HCT116 (cell line): ENCODE data around the gene IQCK. TPM values are rescaled to one million over a fixed set of nuclear protein-coding genes. Genes with fewer than 3 reads are reported as not detected.

Experiments used
- ATAC-seq: fragments of 200-7000 bp; cut with Tn5 transposase; 2 replicates; pipeline ENCODE4 v1.9.1; 2020; ENCODE audit warnings: mild to moderate bottlenecking, moderate library complexity
- BruUV-seq: library from RNA; stranded (reverse); fragments of 400-500 nt; replicated peaks from 2 replicates; lab custom pipeline; 2021; lab: Mats Ljungman, UMichigan
- CTCF ChIA-PET: fragments of 300-600 bp; sonication (Branson Sonifier 250); formaldehyde crosslinking; loops from one replicate; lab custom pipeline; 2021; ENCODE audit warnings: antibody characterized with exemption; lab: Charles Lee
- POLR2A ChIA-PET: fragments of 300-600, 350-600 bp; sonication (Branson Sonifier 250); formaldehyde crosslinking; loops from one replicate; lab custom pipeline; 2021; ENCODE audit warnings: antibody characterized with exemption; lab: Charles Lee
- RAD21 ChIA-PET, 2 experiments: fragments of 300-600 bp; sonication (Branson Sonifier 250); formaldehyde crosslinking; loops; one replicate each; lab custom pipeline; 2023; ENCODE audit warnings: low total read pairs in 2 of 2; ENCODE audit not compliant: uncharacterized antibody in 2 of 2, unreplicated experiment in 2 of 2, low non-redundant PET in 1 of 2; lab: Charles Lee
- DNase-seq: peaks from one replicate; pipeline ENCODE4 v3.0.0-alpha.2; 2010; ENCODE audit warnings: low read depth, low spot score
- H2AFZ ChIP-seq: fragments of 200-600 bp; shearing (Covaris generic), sonication (generic); 2 replicates; pipeline ENCODE4 v1.6.1; 2017; ENCODE audit warnings: low read depth, mixed run types, mixed read lengths, antibody characterized with exemption, low read length; ENCODE audit not compliant: poor library complexity, severe bottlenecking
- H3K27ac ChIP-seq: 2 replicates; pipeline ENCODE4 v1.5.1; 2012; ENCODE audit warnings: low read depth, low read length
- H3K27me3 ChIP-seq: fragments of 200-600 bp; sonication (generic); 2 replicates; pipeline ENCODE4 v1.6.1; 2016; ENCODE audit warnings: mixed run types, low read length, mixed read lengths; ENCODE audit not compliant: insufficient read depth
- H3K36me3 ChIP-seq, 2 experiments: fragments of 200-500 bp in 1 of 2; fragments of 200-600 bp in 1 of 2; sonication (Bioruptor generic) in 1 of 2; sonication (generic) in 1 of 2; 2 replicates each; pipeline versions ENCODE4 v1.5.1 to v1.6.1; 2014 to 2016; ENCODE audit warnings: low read length in 2 of 2, inconsistent platforms in 1 of 2, mixed read lengths in 1 of 2, mixed run types in 1 of 2; ENCODE audit not compliant: insufficient read depth in 2 of 2, control insufficient read depth in 1 of 2
- H3K4me1 ChIP-seq, 2 experiments: fragments of 200-600 bp in 1 of 2; sonication (generic) in 1 of 2; 2 replicates each; pipeline versions ENCODE4 v1.5.1 to v1.6.1; 2012 to 2017; ENCODE audit warnings: low read length in 2 of 2, inconsistent platforms in 1 of 2, mild to moderate bottlenecking in 1 of 2, mixed read lengths in 1 of 2, mixed run types in 1 of 2, moderate library complexity in 1 of 2; ENCODE audit not compliant: insufficient read depth in 2 of 2, control insufficient read depth in 1 of 2
- H3K4me2 ChIP-seq: fragments of 200-600 bp; sonication (generic); 2 replicates; pipeline ENCODE4 v1.6.1; 2017; ENCODE audit warnings: mixed run types, low read length, mixed read lengths
- H3K4me3 ChIP-seq, 2 experiments: fragments of 200-600 bp in 1 of 2; sonication (generic) in 1 of 2; replicated peaks in 1 of 2; 2 replicates each; pipeline ENCODE4 v1.5.1; 2011 to 2016; ENCODE audit warnings: low read length in 2 of 2, control low read depth in 1 of 2, low read depth in 1 of 2, mild to moderate bottlenecking in 1 of 2, mixed read lengths in 1 of 2, mixed run types in 1 of 2
- H3K79me2 ChIP-seq: fragments of 200-600 bp; sonication (generic); 2 replicates; pipeline ENCODE4 v1.6.1; 2017; ENCODE audit warnings: mild to moderate bottlenecking, mixed run types, low read length, moderate library complexity, mixed read lengths; ENCODE audit not compliant: insufficient read depth
- H3K9ac ChIP-seq: fragments of 200-600 bp; sonication (generic); 2 replicates; pipeline ENCODE4 v1.6.1; 2016; ENCODE audit warnings: low read length, mixed read lengths
- H3K9me2 ChIP-seq: fragments of 200-600 bp; sonication (generic), shearing (Covaris generic); 2 replicates; pipeline ENCODE4 v1.6.1; 2017; ENCODE audit warnings: mixed run types, mild to moderate bottlenecking, moderate library complexity; ENCODE audit not compliant: insufficient read depth
- H3K9me3 ChIP-seq, 2 experiments: fragments of 200-500 bp in 1 of 2; fragments of 200-600 bp in 1 of 2; sonication (Bioruptor generic) in 1 of 2; sonication (generic) in 1 of 2; 2 replicates each; pipeline ENCODE4 v1.6.1; 2014 to 2017; ENCODE audit warnings: low read length in 2 of 2, mixed read lengths in 2 of 2, inconsistent platforms in 1 of 2, low read depth in 1 of 2, mild to moderate bottlenecking in 1 of 2, mixed run types in 1 of 2, moderate library complexity in 1 of 2; ENCODE audit not compliant: control insufficient read depth in 1 of 2, insufficient read depth in 1 of 2
- H4K20me1 ChIP-seq: fragments of 200-600 bp; sonication (generic), shearing (Covaris generic); 2 replicates; pipeline ENCODE4 v1.6.1; 2017; ENCODE audit warnings: mixed run types, mild to moderate bottlenecking, moderate library complexity; ENCODE audit not compliant: insufficient read depth
- ATF3 ChIP-seq: IDR thresholded peaks from 2 replicates; pipeline ENCODE4 v1.6.1; 2012
- CBX3 ChIP-seq: IDR thresholded peaks from 2 replicates; pipeline ENCODE4 v1.6.1; 2012; ENCODE audit warnings: low read depth
- FOSL1 ChIP-seq: IDR thresholded peaks from 2 replicates; pipeline ENCODE4 v1.6.1; 2012; ENCODE audit warnings: low read depth
- JUND ChIP-seq: IDR thresholded peaks from 2 replicates; pipeline ENCODE4 v1.6.1; 2012
- POLR2A ChIP-seq: IDR thresholded peaks from 2 replicates; pipeline ENCODE4 v1.7.0; 2011; ENCODE audit warnings: borderline replicate concordance; ENCODE audit not compliant: insufficient read depth, insufficient read length; ENCODE audit errors: extremely low read depth
- POLR2AphosphoS5 ChIP-seq: IDR thresholded peaks from 2 replicates; pipeline ENCODE4 v1.6.1; 2011; ENCODE audit warnings: mild to moderate bottlenecking, low read depth, low read length, moderate library complexity
- RAD21 ChIP-seq: IDR thresholded peaks from 2 replicates; pipeline ENCODE4 v1.6.1; 2012; ENCODE audit warnings: low read depth, mild to moderate bottlenecking
- REST ChIP-seq: IDR thresholded peaks from 2 replicates; pipeline ENCODE4 v1.6.1; 2012; ENCODE audit warnings: low read depth
- SP1 ChIP-seq: IDR thresholded peaks from 2 replicates; pipeline ENCODE4 v1.6.1; 2012; ENCODE audit warnings: low read depth
- SRF ChIP-seq: IDR thresholded peaks from 2 replicates; pipeline ENCODE4 v1.6.1; 2012; ENCODE audit warnings: low read depth
- YY1 ChIP-seq: IDR thresholded peaks from 2 replicates; pipeline ENCODE4 v1.6.1; 2011; ENCODE audit warnings: low read length, low read depth, moderate library complexity, mild to moderate bottlenecking; ENCODE audit not compliant: insufficient replicate concordance; ENCODE audit errors: extremely low read depth
- ZBTB33 ChIP-seq: IDR thresholded peaks from 2 replicates; pipeline ENCODE4 v1.6.1; 2011; ENCODE audit warnings: mild to moderate bottlenecking, low read length, moderate library complexity; ENCODE audit not compliant: insufficient replicate concordance; ENCODE audit errors: extremely low read depth
- ZFX ChIP-seq: fragments of 450-650 bp; IDR thresholded peaks from 2 replicates; pipeline ENCODE4 v1.6.1; 2017
- intact Hi-C: fragments of 100-400 bp; cut with micrococcal nuclease; formaldehyde crosslinking; loops from 2 replicates; pipeline ENCODE4 v1.10.0; 2022
- total RNA-seq: library from RNA; stranded (reverse); gene quantifications from one replicate; pipeline ENCODE4 v1.2.1, GENCODE V29; 2021; ENCODE audit not compliant: unreplicated experiment

Gene IQCK
- total RNA-seq, 1 experiment from 2014 or later: 11.8 TPM

GRCh38 chr16:19704321-19705145 is 13.5 kb upstream of the IQCK start:
- RAD21 ChIA-PET: interaction anchor here in 1 of 2 experiments (0.7 kb wide), 1 partner anchor 15 kb away, joined by 3 read pairs; no protein-coding TSS in a partner anchor
- Histone ChIP-seq H4K20me1 (no peaks in the 10 kb centered on the region), H3K9me2 (no peaks in the 10 kb centered on the region), H3K27ac (peak overlapping the region; percentile 24; the same call in 1 of the 2 replicates), H3K9ac (no peak overlapping the region), H3K36me3 (peaks cover 36 to 40% of the 10 kb centered on the region in 2 experiments), H3K9me3 (no peaks in the 10 kb centered on the region), H3K79me2 (peaks cover 35% of the 10 kb centered on the region; the same call in 1 of the 2 replicates), H3K4me2 (peak overlapping the region; percentile 50), H3K27me3 (no peaks in the 10 kb centered on the region), H3K4me3 (no peak overlapping the region), H3K4me1 (peaks cover 4 to 22% of the 10 kb centered on the region in 2 experiments; a peak in 3 of 4 replicates), H2AFZ (no peak overlapping the region)
- DNase-seq: no peak
- peak; percentile 26; the same call in 1 of the 2 replicates for ATAC-seq
- TF ChIP-seq FOSL1 (peak; percentile 49; the same call in 1 of the 2 replicates), REST (no peak), YY1 (no peak), RAD21 (no peak), JUND (0 out of 2 replicates have a peak, but pooled peaks have one; percentile 32), SP1 (0 out of 2 replicates have a peak, but pooled peaks have one; percentile 6), ZBTB33 (no peak), ZFX (no peak), SRF (no peak), ATF3 (no peak), CBX3 (no peak), POLR2AphosphoS5 (no peak), POLR2A (no peak)
- POLR2A ChIA-PET: no interaction called here
- BruUV-seq: no TSS peak
- CTCF ChIA-PET: interaction anchor here (0.9 kb wide), 1 partner anchor 121 kb away, joined by 3 read pairs; no protein-coding TSS in a partner anchor
- intact Hi-C loops: no loop called here
